ENCODE data around the gene IKBKE.

Gene IKBKE

GRCh38 chr1:206541236-206541833 lies 71.1 kb downstream of the IKBKE start:
- no peak for DNase-seq (ENCODE audit: low spot score)

GRCh38 chr1:206544562-206545257 lies 74.4 kb downstream of the IKBKE start:
- DNase-seq (ENCODE audit: low spot score) = peak; percentile 72

DNA sequence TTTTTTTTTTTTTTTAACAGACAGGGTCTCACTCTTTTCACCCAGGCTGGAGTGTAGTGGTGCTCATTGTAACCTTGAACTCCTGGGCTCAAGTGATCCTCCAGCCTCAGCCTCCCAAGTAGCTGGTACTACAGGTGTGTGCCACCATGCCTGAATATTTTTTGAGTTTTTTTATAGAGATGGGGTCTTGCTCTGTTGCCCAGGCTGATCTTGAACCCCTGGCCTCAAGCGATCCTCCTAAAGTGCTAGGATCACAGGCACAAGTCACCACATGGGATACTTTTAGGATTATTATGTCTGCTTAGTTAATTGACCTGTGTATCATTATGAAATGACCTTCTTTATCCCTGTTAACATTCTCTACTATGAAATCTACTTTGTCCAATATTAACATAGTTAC lies 75.1 kb downstream of the IKBKE start:
- no peak for DNase-seq (ENCODE audit: low spot score)

Measured in hematopoietic multipotent progenitor cell treated with erythropoietin and hydrocortisone succinate and interleukin-3 and kit ligand, for 17 days (in vitro differentiated cells).